ENCODE measurements around the gene PLA2G3.

The PLA2G3 gene

GRCh38 chr22:31173386-31174145, 33.3 kb upstream of the PLA2G3 start:
- no peak for TF ChIP-seq REST (IDR thresholded peaks at IDR 0.05; ENCODE audit: low read depth)
- no peak for TF ChIP-seq RAD21 (IDR thresholded peaks at IDR 0.05; ENCODE audit: low read depth)
- no peak for TF ChIP-seq CEBPB (IDR thresholded peaks at IDR 0.05)
- TF ChIP-seq TEAD4 (IDR thresholded peaks at IDR 0.05) = no peak
- TF ChIP-seq FOXM1 (IDR thresholded peaks at IDR 0.05; ENCODE audit: borderline replicate concordance, low read depth) = no peak
- TF ChIP-seq TAF1 (IDR thresholded peaks at IDR 0.05; ENCODE audit: low read depth) = no peak
- no peak for TF ChIP-seq MAX (IDR thresholded peaks at IDR 0.05)
- no peak for TF ChIP-seq NFIC (IDR thresholded peaks at IDR 0.05)
- TF ChIP-seq EP300 (IDR thresholded peaks at IDR 0.05; ENCODE audit: borderline replicate concordance) = no peak
- no peak for TF ChIP-seq CREB1 (IDR thresholded peaks at IDR 0.05; ENCODE audit: low read depth)
- TF ChIP-seq EGR1 (IDR thresholded peaks at IDR 0.05) = no peak

GRCh38 chr22:31170971-31171370, 30.7 kb upstream of the PLA2G3 start:
- TF ChIP-seq REST (IDR thresholded peaks at IDR 0.05; ENCODE audit: low read depth) (no peak), CEBPB (IDR thresholded peaks at IDR 0.05) (no peak), EGR1 (IDR thresholded peaks at IDR 0.05) (no peak), MAX (IDR thresholded peaks at IDR 0.05) (no peak), ZBTB7A (IDR thresholded peaks at IDR 0.05; ENCODE audit: low read depth) (no peak), YY1 (IDR thresholded peaks at IDR 0.05; ENCODE audit: low read depth) (no peak), TCF12 (IDR thresholded peaks at IDR 0.05; ENCODE audit: low read depth) (no peak), NFIC (IDR thresholded peaks at IDR 0.05) (no peak), FOXM1 (IDR thresholded peaks at IDR 0.05; ENCODE audit: borderline replicate concordance, low read depth) (no peak), CREB1 (IDR thresholded peaks at IDR 0.05; ENCODE audit: low read depth) (no peak), USF1 (IDR thresholded peaks at IDR 0.05) (no peak)

GRCh38 chr22:31162015-31162765, 21.9 kb upstream of the PLA2G3 start:
- TF ChIP-seq EP300 (IDR thresholded peaks at IDR 0.05; ENCODE audit: borderline replicate concordance) = no peak
- no peak for TF ChIP-seq YY1 (IDR thresholded peaks at IDR 0.05; ENCODE audit: low read depth)
- TF ChIP-seq TAF1 (IDR thresholded peaks at IDR 0.05; ENCODE audit: low read depth) = no peak
- TF ChIP-seq USF1 (IDR thresholded peaks at IDR 0.05) = no peak

GRCh38 chr22:31161386-31161785, 21.1 kb upstream of the PLA2G3 start:
- no peak for TF ChIP-seq FOXM1 (IDR thresholded peaks at IDR 0.05; ENCODE audit: borderline replicate concordance, low read depth)
- TF ChIP-seq YY1 (IDR thresholded peaks at IDR 0.05; ENCODE audit: low read depth) = no peak

- no peak for TF ChIP-seq REST (IDR thresholded peaks at IDR 0.05; ENCODE audit: low read depth)
- no peak for TF ChIP-seq TCF12 (IDR thresholded peaks at IDR 0.05; ENCODE audit: low read depth)
- TF ChIP-seq NFIC (IDR thresholded peaks at IDR 0.05) = no peak
Measured at GRCh38 chr22:31160328-31160978, 20.1 kb upstream of the PLA2G3 start.
